22Rv1 (cell line): ENCODE data around the gene SLC24A4.

Experiments
- H3K27ac ChIP-seq: fragments of 450-650 bp; 2 replicates; pipeline ENCODE4 v1.5.1; 2017
- ZFX ChIP-seq: fragments of 450-650 bp; IDR thresholded peaks from 2 replicates; pipeline ENCODE4 v1.6.1; 2017; ENCODE audit warnings: antibody characterized with exemption, borderline replicate concordance
- TF ChIP-seq, protein P1 (sequence below): fragments of 450-650 bp; IDR thresholded peaks from 2 replicates; pipeline ENCODE4 v1.5.1; 2017; ENCODE audit warnings: mild to moderate bottlenecking

Gene SLC24A4

GRCh38 chr14:92282669-92283068, 40.3 kb upstream of the SLC24A4 start:
- TF ChIP-seq, protein P1, sequence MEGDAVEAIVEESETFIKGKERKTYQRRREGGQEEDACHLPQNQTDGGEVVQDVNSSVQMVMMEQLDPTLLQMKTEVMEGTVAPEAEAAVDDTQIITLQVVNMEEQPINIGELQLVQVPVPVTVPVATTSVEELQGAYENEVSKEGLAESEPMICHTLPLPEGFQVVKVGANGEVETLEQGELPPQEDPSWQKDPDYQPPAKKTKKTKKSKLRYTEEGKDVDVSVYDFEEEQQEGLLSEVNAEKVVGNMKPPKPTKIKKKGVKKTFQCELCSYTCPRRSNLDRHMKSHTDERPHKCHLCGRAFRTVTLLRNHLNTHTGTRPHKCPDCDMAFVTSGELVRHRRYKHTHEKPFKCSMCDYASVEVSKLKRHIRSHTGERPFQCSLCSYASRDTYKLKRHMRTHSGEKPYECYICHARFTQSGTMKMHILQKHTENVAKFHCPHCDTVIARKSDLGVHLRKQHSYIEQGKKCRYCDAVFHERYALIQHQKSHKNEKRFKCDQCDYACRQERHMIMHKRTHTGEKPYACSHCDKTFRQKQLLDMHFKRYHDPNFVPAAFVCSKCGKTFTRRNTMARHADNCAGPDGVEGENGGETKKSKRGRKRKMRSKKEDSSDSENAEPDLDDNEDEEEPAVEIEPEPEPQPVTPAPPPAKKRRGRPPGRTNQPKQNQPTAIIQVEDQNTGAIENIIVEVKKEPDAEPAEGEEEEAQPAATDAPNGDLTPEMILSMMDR, result no peak
- no peak for TF ChIP-seq ZFX
- no peak overlapping the region for H3K27ac ChIP-seq

DNA sequence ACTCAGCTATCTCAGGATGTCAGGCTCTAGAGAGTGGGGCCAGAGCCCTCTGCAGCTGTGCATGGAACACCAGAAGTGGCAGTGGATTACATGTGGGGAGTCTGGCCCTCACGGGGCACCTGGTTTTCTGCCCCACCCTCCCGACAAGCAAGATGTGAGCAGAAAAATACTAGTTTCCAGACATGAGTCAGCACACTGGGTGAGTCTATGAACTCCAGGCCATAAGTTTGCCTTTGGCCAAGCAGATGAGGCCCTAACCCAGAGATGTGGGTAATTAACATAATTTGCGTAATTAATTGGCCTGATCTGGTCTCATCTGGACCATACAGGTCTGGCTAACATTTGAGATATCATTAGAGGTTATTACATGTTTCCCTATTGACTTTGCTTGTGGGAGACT, 37.7 kb upstream of the SLC24A4 start:
- no peak overlapping the region for H3K27ac ChIP-seq
- TF ChIP-seq, protein P1, result no peak
- TF ChIP-seq ZFX, result no peak

DNA sequence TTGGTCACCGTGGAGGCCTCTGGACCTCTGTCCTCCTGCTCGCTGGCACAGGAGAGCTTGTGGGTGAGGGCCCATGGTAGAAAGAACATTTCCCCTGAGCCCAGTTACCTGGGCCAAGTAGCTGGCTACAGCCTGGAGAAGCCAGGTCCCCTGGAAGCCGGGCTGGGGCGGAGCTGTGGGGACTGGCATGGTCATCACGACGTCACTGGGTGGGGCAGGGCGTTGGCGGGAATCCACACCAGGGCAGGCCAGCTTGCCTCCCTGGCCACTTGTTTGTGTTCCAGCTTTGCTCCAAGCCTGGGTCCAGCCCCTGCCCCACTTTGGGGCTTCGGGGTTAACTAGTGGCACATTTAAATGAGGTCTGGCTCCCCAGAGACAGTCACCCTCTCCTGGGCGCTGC, 35.0 kb upstream of the SLC24A4 start:
- TF ChIP-seq, protein P1, result no peak
- TF ChIP-seq ZFX, result no peak
- H3K27ac ChIP-seq, result no peak overlapping the region

DNA sequence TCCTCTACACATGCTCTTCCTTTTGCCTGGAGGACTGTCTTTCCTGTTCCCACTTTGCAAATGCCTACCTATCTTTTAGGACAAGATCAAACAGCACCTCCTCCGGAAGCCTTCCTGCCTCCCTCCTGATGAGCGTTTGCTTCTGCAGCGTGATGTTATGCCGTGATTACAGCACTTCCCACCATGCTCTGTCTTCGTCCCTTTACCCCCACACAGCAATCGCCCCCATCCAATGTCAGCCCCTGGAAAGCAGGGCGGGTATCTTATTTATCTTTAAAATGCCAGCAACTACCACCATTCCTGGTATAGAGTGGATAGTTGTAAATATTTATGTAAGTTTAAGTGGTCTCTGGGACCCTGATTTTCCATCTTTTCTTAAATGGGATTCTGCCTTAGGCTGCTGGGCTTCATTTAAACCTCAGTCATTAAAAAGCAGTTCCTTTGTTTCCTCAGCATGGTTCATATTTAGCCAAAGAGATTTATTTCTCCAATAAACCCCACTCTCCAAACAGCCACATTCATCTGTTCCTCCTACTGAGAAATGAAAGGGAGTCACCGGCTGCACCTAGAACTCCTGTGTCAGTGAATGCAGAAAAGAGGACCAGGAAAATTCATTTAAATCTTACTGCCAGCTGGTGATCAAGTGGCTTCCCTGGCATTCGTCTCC, 33.8 kb upstream of the SLC24A4 start:
- TF ChIP-seq, protein P1, result no peak
- no peak for TF ChIP-seq ZFX
- no peak overlapping the region for H3K27ac ChIP-seq

GRCh38 chr14:92292673-92293072, 30.3 kb upstream of the SLC24A4 start:
- TF ChIP-seq ZFX, result no peak
- TF ChIP-seq, protein P1, result no peak

DNA sequence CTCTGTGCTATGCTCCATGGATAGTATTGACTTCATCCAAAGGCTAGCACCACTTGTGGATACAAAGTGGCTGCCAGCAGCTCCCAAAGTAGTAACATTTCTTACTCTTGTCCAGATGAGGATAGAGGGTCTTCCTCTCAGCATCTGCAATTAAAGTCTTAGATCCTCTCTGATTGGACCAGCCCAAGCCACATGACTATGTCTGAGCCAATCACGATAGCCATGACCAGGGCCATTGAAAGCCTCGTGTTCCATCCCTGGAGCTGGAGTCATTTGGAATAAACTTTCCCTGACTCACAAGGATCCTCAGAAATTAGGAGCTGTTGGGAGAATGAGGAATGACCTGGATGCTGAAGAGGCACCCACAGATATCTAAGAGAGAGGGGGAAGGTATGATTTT, 28.5 kb upstream of the SLC24A4 start:
- H3K27ac ChIP-seq, result no peak overlapping the region
- no peak for TF ChIP-seq ZFX
- TF ChIP-seq, protein P1, result no peak

More at GRCh38 chr14:92292673-92293072, 30.3 kb upstream of the SLC24A4 start:
- H3K27ac ChIP-seq, result no peak overlapping the region

DNA sequence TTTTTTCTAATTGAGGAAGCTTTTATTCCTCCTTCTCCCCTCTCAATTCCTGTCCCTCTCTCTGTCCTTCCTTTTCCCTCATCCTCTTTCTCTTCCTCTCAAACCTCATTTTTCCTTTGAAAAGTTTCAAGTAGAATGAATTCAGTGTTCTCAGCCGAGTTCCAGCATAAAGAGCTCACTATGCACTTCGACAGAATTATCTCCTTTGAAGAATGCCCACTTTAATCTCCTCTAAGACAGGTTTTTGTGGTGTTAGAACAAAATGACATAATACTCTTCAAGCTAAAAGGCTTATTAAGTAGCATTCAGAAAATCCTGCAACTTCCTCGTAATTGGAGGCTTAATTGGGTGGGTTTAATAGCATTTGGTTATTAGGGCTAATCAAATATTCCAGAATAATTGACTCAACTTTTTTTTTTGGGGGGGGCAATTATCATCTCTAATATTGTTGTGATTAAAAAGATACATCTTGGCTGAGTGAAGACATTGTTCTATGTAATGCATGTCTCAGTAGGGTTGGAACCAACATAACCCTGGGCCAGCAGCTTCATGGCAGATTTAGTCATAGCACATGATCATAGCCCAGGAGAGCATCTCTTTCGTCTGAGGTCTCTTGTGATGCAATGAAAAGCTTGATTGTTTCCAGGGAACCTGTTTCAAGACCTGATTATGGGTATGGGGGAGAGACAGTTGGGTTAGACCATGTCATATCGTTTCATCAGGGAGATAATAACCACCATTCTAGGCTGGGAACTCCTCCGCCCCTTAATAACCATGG, 25.0 kb upstream of the SLC24A4 start:
- TF ChIP-seq, protein P1, result no peak
- TF ChIP-seq ZFX, result no peak
- H3K27ac ChIP-seq, result no peak overlapping the region
